ENCODE measurements around the gene SUPT4H1.

Gene SUPT4H1

DNA sequence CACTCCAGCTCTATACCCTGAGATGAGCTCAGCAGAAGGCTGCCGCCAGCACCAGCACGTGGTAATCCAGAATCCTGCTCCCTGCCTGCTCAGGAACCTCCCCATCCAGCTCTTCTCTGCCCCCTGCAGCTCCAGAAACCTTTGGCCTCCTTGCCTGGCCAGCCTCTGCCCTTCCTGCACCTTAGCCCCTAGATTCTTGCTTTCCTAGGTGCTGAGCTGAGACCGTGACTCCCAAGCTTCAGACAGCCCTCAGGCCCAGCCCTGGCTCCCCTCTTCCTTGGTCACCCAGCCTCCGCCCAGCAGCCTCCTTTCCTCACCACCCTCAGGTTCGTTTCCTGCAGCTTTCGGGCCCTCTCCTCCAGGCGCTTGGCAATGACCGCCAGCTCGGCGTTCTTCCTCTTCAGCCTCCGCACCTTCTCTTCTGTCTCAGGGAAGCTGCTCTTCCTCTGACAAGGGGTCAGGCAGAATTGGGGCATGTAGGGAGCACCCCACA is 26.0 kb downstream of the SUPT4H1 start:
- peaks cover 45% of the 10 kb centered on the region for H3K4me1 Mint-ChIP-seq (ENCODE audit: low read depth)
- H3K4me3 Mint-ChIP-seq, result peak overlapping the region; percentile 85
- H3K27me3 Mint-ChIP-seq, result no peaks in the 10 kb centered on the region
- H3K27ac Mint-ChIP-seq, result peak overlapping the region; percentile 58
- H3K36me3 Mint-ChIP-seq, result peaks cover 11% of the 10 kb centered on the region
- H3K9me3 Mint-ChIP-seq (ENCODE audit: low read depth), result no peaks in the 10 kb centered on the region

DNA sequence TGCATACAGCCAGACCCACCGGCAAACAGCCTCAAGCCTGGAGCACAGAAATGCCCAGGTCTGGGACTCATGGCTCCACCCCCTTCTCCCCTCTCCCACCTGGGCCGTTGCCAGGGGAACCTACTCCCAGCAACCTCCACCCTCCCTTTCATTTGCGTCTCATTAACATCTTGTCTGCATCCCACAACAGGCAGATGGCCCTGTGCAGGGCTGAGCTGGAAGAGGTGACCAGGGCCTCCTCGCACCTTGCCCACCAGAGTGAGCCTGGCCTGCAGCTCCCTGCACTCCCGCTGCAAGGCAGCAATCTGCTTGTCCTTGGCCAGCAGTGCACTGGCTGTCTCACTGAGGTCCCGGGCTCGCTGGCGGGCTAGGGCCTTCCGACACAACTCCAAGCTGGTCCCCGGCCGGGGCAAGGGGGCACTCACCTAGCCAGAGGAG is 26.7 kb downstream of the SUPT4H1 start:
- H3K4me3 Mint-ChIP-seq, result peak overlapping the region; percentile 66
- H3K9me3 Mint-ChIP-seq (ENCODE audit: low read depth), result no peaks in the 10 kb centered on the region
- peak overlapping the region; percentile 54 for H3K27ac Mint-ChIP-seq
- peaks cover 45% of the 10 kb centered on the region for H3K4me1 Mint-ChIP-seq (ENCODE audit: low read depth)
- H3K27me3 Mint-ChIP-seq, result no peaks in the 10 kb centered on the region
- H3K36me3 Mint-ChIP-seq, result peaks cover 6% of the 10 kb centered on the region

DNA sequence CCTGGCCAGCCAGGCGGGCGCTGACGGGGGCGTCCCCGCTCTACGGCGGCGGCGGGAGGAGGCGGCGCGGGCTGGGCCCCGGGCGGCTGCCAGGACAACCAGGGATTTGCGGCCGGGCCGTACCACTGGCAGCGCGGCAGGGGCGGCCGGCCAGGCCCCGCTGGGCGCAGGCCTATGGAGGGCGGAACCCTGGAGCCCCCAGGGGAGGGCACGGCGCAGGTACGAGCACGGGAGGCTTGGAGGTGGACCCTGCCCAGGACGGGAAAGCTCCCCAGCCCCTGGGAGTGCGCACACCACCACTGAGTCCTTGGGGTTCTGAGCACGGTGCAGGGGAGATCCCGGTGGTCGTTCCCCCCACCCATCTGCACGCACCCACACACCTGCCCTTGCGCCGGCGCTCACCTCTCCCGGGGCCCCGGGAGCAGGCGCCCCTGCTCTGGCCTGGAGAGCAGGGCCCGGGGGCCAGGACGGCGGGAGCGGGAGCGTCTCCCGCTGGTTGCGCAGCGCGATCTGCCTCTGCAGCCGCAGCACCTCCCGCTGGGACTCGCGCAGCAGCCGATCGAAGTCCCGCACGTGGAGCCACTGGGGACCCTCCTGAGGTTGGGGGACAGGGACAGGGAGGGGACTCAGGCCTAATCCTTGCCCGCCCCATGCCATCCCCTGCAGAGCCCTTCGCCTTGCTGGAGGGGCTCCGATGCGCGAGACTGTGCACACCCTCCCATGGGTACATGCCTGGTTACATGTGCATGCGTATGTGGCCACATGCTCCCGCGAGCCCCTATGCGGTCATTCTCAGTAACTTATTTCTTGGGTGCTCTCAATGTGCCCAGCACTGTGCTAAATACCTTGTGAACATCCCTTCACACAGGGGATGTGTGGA is 27.4 kb downstream of the SUPT4H1 start:
- Mint-ChIP-seq H3K36me3 (peaks cover 4% of the 10 kb centered on the region), H3K4me1 (ENCODE audit: low read depth) (peaks cover 44% of the 10 kb centered on the region), H3K9me3 (ENCODE audit: low read depth) (no peaks in the 10 kb centered on the region), H3K27me3 (no peaks in the 10 kb centered on the region), H3K4me3 (peak overlapping the region; percentile 66), H3K27ac (no peak overlapping the region)

DNA sequence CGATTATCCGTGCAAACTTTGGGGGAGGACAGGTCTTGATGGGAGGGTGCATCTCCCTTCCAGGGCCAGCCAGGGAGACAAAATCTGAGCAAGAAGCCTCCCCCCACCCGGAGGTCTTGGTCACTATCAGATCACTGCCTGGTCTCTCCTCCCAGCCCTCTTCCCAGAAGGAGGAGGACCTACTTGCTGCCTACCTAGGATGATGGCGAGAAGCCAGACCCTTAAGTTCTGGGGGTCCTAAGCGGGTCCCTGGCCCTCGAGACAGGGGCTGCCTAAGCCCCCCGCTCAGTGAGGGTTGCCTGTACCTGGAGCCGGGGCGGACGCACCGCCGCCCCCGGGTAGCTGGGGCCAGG is 28.0 kb downstream of the SUPT4H1 start:
- Mint-ChIP-seq H3K4me1 (ENCODE audit: low read depth) (peaks cover 41% of the 10 kb centered on the region), H3K27me3 (no peaks in the 10 kb centered on the region), H3K27ac (no peak overlapping the region), H3K4me3 (peak overlapping the region; percentile 17), H3K36me3 (peaks cover 4% of the 10 kb centered on the region), H3K9me3 (ENCODE audit: low read depth) (no peaks in the 10 kb centered on the region)

DNA sequence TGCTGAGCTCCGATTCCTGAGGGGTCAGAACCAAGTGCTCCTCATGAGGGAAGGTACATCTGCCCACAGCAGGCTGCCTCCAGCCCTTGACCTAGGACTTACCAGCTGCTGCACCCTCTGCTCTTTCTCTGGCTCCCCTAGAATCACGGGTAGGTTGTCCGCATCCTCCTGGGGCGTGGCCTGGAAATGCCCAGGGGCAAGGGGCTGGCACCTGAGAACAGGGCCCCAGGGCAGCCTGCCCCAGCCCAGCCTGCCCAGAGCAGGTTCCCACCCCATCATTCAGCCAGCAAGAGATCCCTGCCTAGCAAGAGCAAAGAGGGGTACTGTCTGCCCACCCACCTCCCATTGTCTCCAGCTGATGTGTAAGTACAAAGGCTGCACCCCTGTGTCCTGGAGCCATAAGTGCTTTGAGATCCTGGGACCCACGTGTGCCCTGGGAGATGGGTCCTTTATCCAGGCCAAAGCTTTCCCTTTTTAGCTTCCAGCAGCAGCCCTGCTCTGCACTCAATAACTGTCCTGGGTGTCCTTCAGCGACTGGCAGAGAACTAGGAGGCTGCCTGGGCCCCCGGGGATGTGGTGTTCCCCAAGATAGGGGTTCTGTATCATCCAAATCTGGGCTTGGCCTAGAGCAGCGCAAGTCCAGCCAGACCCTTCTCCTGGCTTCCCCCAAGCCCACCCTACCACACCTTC is 28.5 kb downstream of the SUPT4H1 start:
- H3K27me3 Mint-ChIP-seq, result no peaks in the 10 kb centered on the region
- H3K9me3 Mint-ChIP-seq (ENCODE audit: low read depth), result no peaks in the 10 kb centered on the region
- peak overlapping the region; percentile 17 for H3K4me3 Mint-ChIP-seq
- peaks cover 4% of the 10 kb centered on the region for H3K36me3 Mint-ChIP-seq
- H3K27ac Mint-ChIP-seq, result no peak overlapping the region
- H3K4me1 Mint-ChIP-seq (ENCODE audit: low read depth), result peaks cover 38% of the 10 kb centered on the region

DNA sequence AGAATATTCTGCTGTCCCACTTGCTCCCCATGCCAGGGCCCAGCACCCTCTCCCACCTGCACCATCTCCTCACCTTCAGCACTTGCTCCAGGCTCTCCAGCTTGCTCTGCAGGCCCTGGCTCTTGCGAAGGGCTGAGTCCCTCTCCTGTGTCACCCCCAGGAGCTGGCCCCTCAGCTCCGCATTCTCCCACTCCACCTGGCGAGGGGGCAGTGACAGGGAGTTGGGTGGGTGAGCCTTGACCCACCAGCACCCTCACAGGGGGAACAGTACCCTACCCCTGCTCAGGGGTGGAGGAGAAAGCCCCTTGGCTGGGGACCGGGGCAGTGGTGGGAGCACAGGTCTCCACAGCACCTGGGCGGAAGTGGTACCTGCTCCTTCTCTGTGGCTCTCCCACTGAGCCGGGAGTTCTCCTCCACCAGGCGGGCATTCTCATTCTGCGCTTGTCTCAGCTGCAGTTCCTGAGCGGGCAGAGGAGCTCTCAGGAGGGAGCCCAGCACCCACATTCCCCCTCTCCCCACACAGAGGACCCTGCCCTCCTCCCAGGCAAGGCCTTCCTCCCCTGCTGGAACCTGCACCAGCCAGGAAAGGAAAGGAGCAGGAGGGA is 29.3 kb downstream of the SUPT4H1 start:
- Mint-ChIP-seq H3K9me3 (ENCODE audit: low read depth) (no peaks in the 10 kb centered on the region), H3K27me3 (no peaks in the 10 kb centered on the region), H3K27ac (no peak overlapping the region), H3K4me1 (ENCODE audit: low read depth) (peaks cover 37% of the 10 kb centered on the region), H3K36me3 (peaks cover 4% of the 10 kb centered on the region), H3K4me3 (no peak overlapping the region)

DNA sequence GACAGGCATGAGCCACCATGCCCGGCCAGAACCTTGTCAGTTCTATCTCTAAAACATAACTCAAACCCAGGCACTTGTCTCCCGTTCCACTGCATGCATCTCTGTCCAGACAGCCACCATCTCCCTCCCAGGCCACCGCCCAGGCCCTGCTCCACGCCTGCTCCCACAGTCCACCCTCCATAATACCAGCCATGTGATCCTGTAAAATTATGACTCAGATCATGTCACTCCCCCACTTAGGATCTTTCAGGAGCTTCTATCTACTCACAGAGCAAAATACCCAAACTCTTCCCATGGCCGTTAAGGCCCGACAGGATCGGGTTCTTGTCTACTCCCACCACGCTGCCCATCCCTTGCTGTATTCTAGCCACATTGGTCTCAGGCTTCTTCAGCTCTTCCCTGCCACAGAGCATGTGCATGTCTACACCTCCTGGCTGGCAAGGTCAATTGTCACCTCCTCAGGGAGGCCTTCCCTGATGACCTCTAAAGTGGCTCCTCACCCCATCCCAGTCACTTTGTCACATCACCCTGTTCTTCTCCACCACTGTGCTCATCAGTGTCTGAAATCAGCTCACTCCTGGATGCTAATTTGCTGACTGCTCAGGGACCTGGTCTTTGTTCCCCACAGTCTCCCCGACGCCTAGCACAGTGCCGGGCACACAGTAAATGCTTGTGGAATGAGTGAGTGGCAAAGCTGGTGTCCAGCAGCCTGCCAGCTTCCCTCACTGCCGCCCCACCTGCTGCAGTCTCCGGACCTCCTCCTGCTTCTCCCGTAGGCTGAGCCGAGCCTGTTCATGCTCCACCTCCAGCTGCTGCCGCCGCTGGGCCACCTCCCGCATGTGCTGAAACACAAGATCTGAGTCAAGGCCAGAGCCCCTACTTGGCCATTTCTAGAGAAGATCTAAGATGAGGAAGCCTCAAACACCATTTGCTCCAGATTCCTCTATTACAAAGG is 30.2 kb downstream of the SUPT4H1 start:
- Mint-ChIP-seq H3K36me3 (peaks cover 4% of the 10 kb centered on the region), H3K4me3 (no peak overlapping the region), H3K27ac (peak overlapping the region; percentile 54), H3K4me1 (ENCODE audit: low read depth) (peaks cover 35% of the 10 kb centered on the region), H3K27me3 (no peaks in the 10 kb centered on the region), H3K9me3 (ENCODE audit: low read depth) (no peaks in the 10 kb centered on the region)

DNA sequence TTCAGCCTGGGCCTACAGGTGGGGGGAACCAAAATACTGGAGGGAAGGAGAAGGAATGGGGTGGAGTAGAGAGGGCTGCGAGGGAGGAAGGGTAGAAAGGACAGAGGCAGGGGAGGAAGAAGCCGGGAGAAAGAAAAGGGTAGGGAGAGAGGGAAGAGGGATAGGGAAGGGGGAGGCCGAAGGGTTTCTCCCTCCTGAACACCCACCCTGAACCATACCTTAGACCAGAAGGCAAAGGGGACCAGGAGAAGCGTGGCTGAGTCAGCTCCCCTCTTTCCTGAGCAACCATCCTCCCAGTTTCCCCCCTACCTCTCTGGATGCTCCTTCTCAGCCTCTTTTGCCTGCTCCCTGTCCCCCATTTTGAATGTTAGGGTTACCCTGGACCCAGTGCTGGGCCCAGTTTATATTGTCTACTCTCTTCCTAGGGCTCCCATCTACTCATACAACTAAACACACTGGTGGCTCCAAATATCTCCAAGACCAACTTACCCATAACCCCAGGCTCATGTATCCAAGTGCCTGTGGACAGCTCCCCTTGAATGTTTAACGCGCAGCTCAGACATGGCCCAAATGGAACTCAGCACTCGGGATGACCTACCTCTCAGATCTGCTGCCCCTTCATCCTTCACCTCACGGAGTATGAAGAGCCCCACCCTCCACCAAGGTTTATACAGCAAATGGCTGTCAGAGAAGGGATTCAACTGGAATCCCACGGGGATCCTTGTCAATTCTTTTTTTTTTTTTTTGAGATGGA is 31.3 kb downstream of the SUPT4H1 start:
- Mint-ChIP-seq H3K36me3 (peaks cover 4% of the 10 kb centered on the region), H3K27me3 (no peaks in the 10 kb centered on the region), H3K9me3 (ENCODE audit: low read depth) (no peaks in the 10 kb centered on the region), H3K27ac (no peak overlapping the region), H3K4me3 (no peak overlapping the region), H3K4me1 (ENCODE audit: low read depth) (peaks cover 26% of the 10 kb centered on the region)

DNA sequence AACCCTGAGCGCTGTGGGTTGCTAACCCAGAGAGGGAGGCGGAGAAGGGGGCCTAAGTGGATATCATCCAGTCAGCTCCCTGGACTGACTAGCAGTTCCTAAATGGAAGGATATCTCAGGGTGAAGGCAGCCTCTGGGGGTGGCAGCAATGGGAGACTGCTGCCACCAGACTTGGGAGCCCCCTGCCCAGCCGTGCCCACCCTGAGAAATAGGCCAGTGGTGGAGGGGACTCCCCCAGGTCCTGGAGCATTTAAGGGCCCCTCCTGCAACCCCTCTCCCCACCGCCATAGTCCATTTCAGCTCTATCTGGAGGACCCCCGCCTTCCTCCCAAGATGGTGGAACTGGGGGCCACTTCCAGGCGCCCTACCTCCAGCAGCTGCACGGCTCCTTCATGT is 31.8 kb downstream of the SUPT4H1 start:
- Mint-ChIP-seq H3K9me3 (ENCODE audit: low read depth) (no peaks in the 10 kb centered on the region), H3K27me3 (no peaks in the 10 kb centered on the region), H3K4me3 (no peak overlapping the region), H3K27ac (no peak overlapping the region), H3K36me3 (peaks cover 4% of the 10 kb centered on the region), H3K4me1 (ENCODE audit: low read depth) (peaks cover 22% of the 10 kb centered on the region)

DNA sequence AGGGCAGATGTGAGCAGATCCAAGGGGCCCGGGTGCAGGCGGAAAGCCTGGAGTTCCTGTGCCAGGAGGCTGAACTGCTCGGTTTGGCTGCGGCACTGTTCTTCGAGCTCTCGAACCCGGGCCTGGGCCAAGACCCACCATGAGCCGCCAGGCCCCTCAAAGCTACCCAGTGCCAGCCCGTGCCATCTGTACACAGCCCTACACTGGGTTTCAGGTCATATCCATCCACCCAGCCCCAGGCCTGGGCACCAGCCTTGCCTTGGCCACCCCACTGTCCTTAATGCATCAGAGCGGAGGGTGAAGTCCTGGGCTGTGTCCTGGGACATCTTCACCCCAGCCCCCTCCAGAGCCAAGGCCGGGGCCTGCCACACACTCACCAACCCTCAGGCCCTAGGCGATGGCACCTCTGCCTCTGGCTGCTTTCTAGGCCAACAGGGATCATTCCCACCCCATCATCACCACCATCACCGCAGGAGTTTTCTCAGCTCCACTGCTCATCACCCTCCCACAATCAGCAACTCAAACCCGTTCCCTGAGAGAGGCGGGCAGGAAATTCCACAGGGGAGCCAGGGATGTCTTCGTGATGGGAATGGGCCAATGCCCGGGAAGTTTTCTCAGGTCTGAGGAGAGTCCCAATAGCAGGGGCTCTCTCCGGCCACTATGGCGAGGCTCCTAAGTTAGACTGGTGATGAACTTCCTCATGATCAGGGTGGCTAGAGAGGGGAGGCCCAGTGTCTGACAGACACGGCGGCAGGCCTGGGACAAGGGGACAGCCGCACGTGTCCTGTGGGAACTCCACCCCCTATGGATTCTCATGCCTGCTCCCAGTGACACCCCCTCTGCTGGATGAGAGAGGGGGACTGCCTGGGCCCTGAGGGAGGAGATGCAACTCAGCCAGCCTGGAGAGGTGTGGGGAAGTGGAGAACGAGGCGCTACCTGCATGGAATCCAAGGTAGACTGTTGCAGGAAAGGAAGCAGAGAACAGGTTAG is 32.5 kb downstream of the SUPT4H1 start:
- Mint-ChIP-seq H3K27me3 (no peaks in the 10 kb centered on the region), H3K4me1 (ENCODE audit: low read depth) (peaks cover 19% of the 10 kb centered on the region), H3K27ac (no peak overlapping the region), H3K4me3 (no peak overlapping the region), H3K9me3 (ENCODE audit: low read depth) (no peaks in the 10 kb centered on the region), H3K36me3 (peaks cover 4% of the 10 kb centered on the region)

DNA sequence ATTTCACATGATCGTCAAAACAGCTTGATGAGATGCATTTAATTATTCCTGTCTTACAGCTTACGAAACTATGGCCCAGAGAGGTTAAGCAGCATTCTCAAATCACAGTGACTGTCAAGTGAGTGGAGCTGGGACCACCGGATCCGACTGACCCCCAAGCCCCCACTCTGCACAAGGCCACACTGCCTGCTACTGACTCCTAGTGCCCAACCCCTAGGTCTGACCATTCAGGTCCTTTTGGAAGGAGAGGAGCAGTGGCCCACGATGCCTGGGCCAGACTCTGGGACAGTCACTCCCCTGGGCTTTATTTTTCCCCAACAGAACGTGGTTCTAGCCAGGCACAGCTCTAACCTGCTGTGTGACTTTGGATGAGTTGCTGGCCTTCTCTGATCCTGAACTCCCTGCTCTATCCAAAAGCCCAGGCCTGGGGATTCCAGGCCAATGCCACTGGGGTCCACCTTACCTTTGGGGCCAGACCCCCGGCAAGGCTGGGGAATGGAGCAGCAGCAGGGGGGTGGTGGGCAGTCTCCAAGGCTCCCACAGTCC is 33.3 kb downstream of the SUPT4H1 start:
- peak overlapping the region; percentile 64 for H3K27ac Mint-ChIP-seq
- peaks cover 19% of the 10 kb centered on the region for H3K4me1 Mint-ChIP-seq (ENCODE audit: low read depth)
- peaks cover 4% of the 10 kb centered on the region for H3K36me3 Mint-ChIP-seq
- H3K9me3 Mint-ChIP-seq (ENCODE audit: low read depth), result no peaks in the 10 kb centered on the region
- H3K4me3 Mint-ChIP-seq, result no peak overlapping the region
- H3K27me3 Mint-ChIP-seq, result no peaks in the 10 kb centered on the region

DNA sequence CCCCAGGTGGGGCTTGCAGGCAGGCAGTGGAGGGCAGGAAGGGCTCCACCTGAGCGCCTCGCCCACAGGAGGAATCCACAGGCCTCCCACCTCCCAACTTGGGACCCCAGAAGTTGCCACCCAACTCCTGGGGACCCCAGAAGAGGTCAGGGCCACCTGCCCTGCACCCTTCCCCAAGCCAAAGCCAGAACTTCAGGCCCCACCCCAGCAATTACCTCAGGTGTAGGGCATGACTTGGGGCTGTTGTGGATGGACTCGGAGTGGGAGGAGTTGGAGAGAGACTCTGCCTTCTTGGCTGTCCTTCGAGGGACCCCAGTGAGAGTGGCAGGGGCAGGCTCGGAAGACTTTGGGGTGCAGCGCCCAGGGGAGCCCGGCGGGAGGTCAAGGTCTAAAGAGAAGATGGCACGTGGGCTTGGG is 33.9 kb downstream of the SUPT4H1 start:
- Mint-ChIP-seq H3K27ac (peak overlapping the region; percentile 64), H3K4me3 (no peak overlapping the region), H3K9me3 (ENCODE audit: low read depth) (no peaks in the 10 kb centered on the region), H3K4me1 (ENCODE audit: low read depth) (peaks cover 16% of the 10 kb centered on the region), H3K27me3 (no peaks in the 10 kb centered on the region), H3K36me3 (peaks cover 4% of the 10 kb centered on the region)

All from activated naive CD8-positive, alpha-beta T cell (primary cell).